Muscle layer of duodenum (tissue), 2 donors: ENCODE results near the gene ATOSB.
"Not testable (repeated sequence)": the region's sequence is repeated elsewhere in the genome, so short reads cannot be mapped to it uniquely, and the experiment has no call there.

Experiments
- H3K27ac ChIP-seq: one replicate; pipeline ENCODE4 v1.7.0; 2013; ENCODE audit warnings: mild to moderate bottlenecking, low read length
- H3K27me3 ChIP-seq: one replicate; pipeline ENCODE4 v1.7.0; 2013; ENCODE audit warnings: low read depth, mild to moderate bottlenecking, control low read depth, low read length
- H3K36me3 ChIP-seq, 2 donors: one replicate each; pipeline ENCODE4 v1.7.0; 2013; ENCODE audit warnings: low read length in 2 of 2, control low read depth in 1 of 2, mild to moderate bottlenecking in 1 of 2; ENCODE audit not compliant: insufficient read depth in 2 of 2, control insufficient read depth in 1 of 2
- H3K4me1 ChIP-seq, 2 donors: one replicate each; pipeline ENCODE4 v1.7.0; 2013; ENCODE audit warnings: low read length in 2 of 2, mild to moderate bottlenecking in 2 of 2, control low read depth in 1 of 2, moderate library complexity in 1 of 2; ENCODE audit not compliant: insufficient read depth in 2 of 2, control insufficient read depth in 1 of 2
- H3K4me3 ChIP-seq, 2 donors: one replicate each; pipeline ENCODE4 v1.7.0; 2013; ENCODE audit warnings: low read length in 2 of 2, low read depth in 1 of 2, mild to moderate bottlenecking in 1 of 2
- H3K9me3 ChIP-seq, 2 donors: one replicate each; pipeline ENCODE4 v1.7.0; 2013; ENCODE audit warnings: low read length in 2 of 2, control low read depth in 1 of 2, mild to moderate bottlenecking in 1 of 2; ENCODE audit not compliant: control insufficient read depth in 1 of 2
- donor health status: healthy.

Gene ATOSB

GRCh38 chr9:35115680-35116538 is at the start of gene ATOSB:
ATOSB (minus strand) TSS chr9:35115862; CDS start chr9:35108274, 7,588 bp downstream.
- Histone ChIP-seq H3K9me3 (no peaks in the 10 kb centered on the region), H3K4me1 (peaks cover 27 to 38% of the 10 kb centered on the region in 2 donors), H3K4me3 (peak within 1 kb of the TSS; percentile 83 to 86), H3K27ac (peak within 1 kb of the TSS; percentile 95), H3K27me3 (no peaks in the 10 kb centered on the region), H3K36me3 (peaks cover 0 to 4% of the 10 kb centered on the region in 2 donors)

- Histone ChIP-seq H3K27ac (no peak overlapping the region), H3K27me3 (no peaks in the 10 kb centered on the region), H3K36me3 (no peaks in the 10 kb centered on the region), H3K4me1 (peaks cover 10 to 21% of the 10 kb centered on the region in 2 donors), H3K4me3 (no peak overlapping the region), H3K9me3 (no peaks in the 10 kb centered on the region)
Measured at GRCh38 chr9:35164711-35165110, 49.0 kb upstream of the ATOSB start.

GRCh38 chr9:35163413-35163812 is 47.8 kb upstream of the ATOSB start:
- Histone ChIP-seq H3K4me1 (peaks cover 10 to 21% of the 10 kb centered on the region in 2 donors), H3K27ac (peak overlapping the region; percentile 14), H3K4me3 (peak overlapping the region; percentile 82 to 87), H3K9me3 (no peaks in the 10 kb centered on the region), H3K36me3 (no peaks in the 10 kb centered on the region), H3K27me3 (no peaks in the 10 kb centered on the region)

GRCh38 chr9:35162605-35163315 is 47.1 kb upstream of the ATOSB start:
- H3K4me1 ChIP-seq = peaks cover 10 to 21% of the 10 kb centered on the region in 2 donors
- H3K27me3 ChIP-seq = no peaks in the 10 kb centered on the region
- peak overlapping the region; percentile 82 for H3K27ac ChIP-seq
- no peaks in the 10 kb centered on the region for H3K9me3 ChIP-seq
- H3K36me3 ChIP-seq = no peaks in the 10 kb centered on the region
- H3K4me3 ChIP-seq = peak overlapping the region; percentile 82 to 87

- Histone ChIP-seq H3K9me3 (no peaks in the 10 kb centered on the region), H3K27ac (peak within 1 kb of the TSS; percentile 83), H3K27me3 (no peaks in the 10 kb centered on the region)
Measured at GRCh38 chr9:35161713-35162604, 46.3 kb upstream of the ATOSB start, which contains the start of gene UNC13B. UNC13B (plus strand) TSS chr9:35162009; CDS start chr9:35162284, 275 bp downstream.

GRCh38 chr9:35158501-35159280 is 43.0 kb upstream of the ATOSB start:
- Histone ChIP-seq H3K9me3 (no peaks in the 10 kb centered on the region), H3K36me3 (no peaks in the 10 kb centered on the region), H3K4me3 (no peak overlapping the region), H3K4me1 (peaks cover 10 to 16% of the 10 kb centered on the region in 2 donors), H3K27me3 (no peaks in the 10 kb centered on the region), H3K27ac (no peak overlapping the region)

More at GRCh38 chr9:35161713-35162604, 46.3 kb upstream of the ATOSB start, which contains the start of gene UNC13B:
- no peaks in the 10 kb centered on the region for H3K36me3 ChIP-seq
- peaks cover 10 to 21% of the 10 kb centered on the region in 2 donors for H3K4me1 ChIP-seq
- peak within 1 kb of the TSS; percentile 82 to 87 for H3K4me3 ChIP-seq

- H3K36me3 ChIP-seq, H3K4me3 ChIP-seq, H3K27ac ChIP-seq, H3K9me3 ChIP-seq, H3K27me3 ChIP-seq, H3K4me1 ChIP-seq: not testable (repeated sequence)
Measured at GRCh38 chr9:35157836-35158235, 42.2 kb upstream of the ATOSB start.

- no peaks in the 10 kb centered on the region for H3K9me3 ChIP-seq
- H3K4me1 ChIP-seq = peaks cover 0 to 3% of the 10 kb centered on the region in 2 donors
- H3K27ac ChIP-seq = no peak overlapping the region
- no peaks in the 10 kb centered on the region for H3K27me3 ChIP-seq
- H3K4me3 ChIP-seq = no peak overlapping the region
- H3K36me3 ChIP-seq = no peaks in the 10 kb centered on the region
Measured at GRCh38 chr9:35156781-35157180, 41.1 kb upstream of the ATOSB start.

GRCh38 chr9:35152926-35153325 is 37.3 kb upstream of the ATOSB start:
- H3K4me3 ChIP-seq = no peak overlapping the region
- no peaks in the 10 kb centered on the region for H3K36me3 ChIP-seq
- H3K27ac ChIP-seq = no peak overlapping the region
- H3K27me3 ChIP-seq = no peaks in the 10 kb centered on the region
- peaks cover 0 to 9% of the 10 kb centered on the region in 2 donors for H3K9me3 ChIP-seq
- no peaks in the 10 kb centered on the region for H3K4me1 ChIP-seq

GRCh38 chr9:35147941-35148563 is 32.4 kb upstream of the ATOSB start:
- not testable (repeated sequence) for H3K4me3 ChIP-seq, H3K36me3 ChIP-seq, H3K4me1 ChIP-seq, H3K27ac ChIP-seq, H3K27me3 ChIP-seq
- H3K9me3 ChIP-seq = peaks cover 0 to 12% of the 10 kb centered on the region in 2 donors
